Endothelial cell of umbilical vein (primary cell): Measurements from ENCODE around the gene MRPS21. TPM values are rescaled to one million over a fixed set of nuclear protein-coding genes. Genes with fewer than 3 reads are reported as not detected.

ENCODE experiments used
- BruUV-seq: library from RNA; stranded (reverse); fragments of 400-500 nt; replicated peaks from 2 replicates; lab custom pipeline; 2021; lab: Mats Ljungman, UMichigan
- CTCF ChIA-PET: fragments of 300-600, 350-600 bp; sonication (Branson Sonifier 250); formaldehyde crosslinking; loops from one replicate; lab custom pipeline; 2021; ENCODE audit warnings: antibody characterized with exemption, inconsistent platforms; lab: Charles Lee
- POLR2A ChIA-PET: fragments of 300-600, 350-600 bp; sonication (Branson Sonifier 250); formaldehyde crosslinking; loops from one replicate; lab custom pipeline; 2021; ENCODE audit warnings: antibody characterized with exemption, inconsistent platforms; lab: Charles Lee
- DNase-seq: peaks from one replicate; pipeline ENCODE4 v3.0.0-alpha.2; 2011; ENCODE audit warnings: low read depth, low spot score
- FAIRE-seq: peaks from 2 replicates; lab custom pipeline; 2011; peaks lifted over from hg19 to GRCh38; lab: Jason Lieb, UNC
- H2AFZ ChIP-seq: 2 replicates; pipeline ENCODE4 v1.6.0; 2012; ENCODE audit warnings: low read depth, low read length, control low read depth, inconsistent platforms
- H3K27ac ChIP-seq: 2 replicates; pipeline ENCODE4 v1.5.1; 2011; ENCODE audit warnings: low read depth, mild to moderate bottlenecking, control low read depth, low read length, moderate library complexity; ENCODE audit not compliant: insufficient read depth
- H3K27me3 ChIP-seq, 2 experiments: 2 replicates each; pipeline versions ENCODE4 v1.6.0 to v1.6.1; 2011; ENCODE audit warnings: low read length in 2 of 2, mixed read lengths in 1 of 2; ENCODE audit not compliant: control insufficient read depth in 2 of 2, insufficient read depth in 2 of 2
- H3K36me3 ChIP-seq, 2 experiments: 2 replicates in 1 of 2; 3 replicates in 1 of 2; pipeline ENCODE4 v1.5.1; 2011; ENCODE audit warnings: low read length in 2 of 2, mild to moderate bottlenecking in 1 of 2, moderate library complexity in 1 of 2; ENCODE audit not compliant: control insufficient read depth in 2 of 2, insufficient read depth in 2 of 2; ENCODE audit errors: extremely low read depth in 1 of 2
- H3K4me1 ChIP-seq: 3 replicates; pipeline ENCODE4 v1.5.1; 2011; ENCODE audit warnings: mild to moderate bottlenecking, low read length; ENCODE audit not compliant: control insufficient read depth, insufficient read depth; ENCODE audit errors: extremely low read depth
- H3K4me2 ChIP-seq: 2 replicates; pipeline ENCODE4 v1.6.1; 2011; ENCODE audit warnings: low read length, control low read depth, mixed read lengths; ENCODE audit not compliant: insufficient read depth
- H3K4me3 ChIP-seq, 3 experiments: fragments of 200-600 bp in 1 of 3; sonication (generic), shearing (Covaris generic) in 1 of 3; replicated peaks in 1 of 3; 2 replicates each; pipeline ENCODE4 v1.5.1; 2011 to 2016; ENCODE audit warnings: control low read depth in 3 of 3, low read length in 3 of 3, mild to moderate bottlenecking in 2 of 3, inconsistent platforms in 1 of 3, low read depth in 1 of 3, moderate library complexity in 1 of 3; ENCODE audit not compliant: insufficient read depth in 1 of 3
- H3K79me2 ChIP-seq: 2 replicates; pipeline ENCODE4 v1.6.0; 2012; ENCODE audit warnings: low read length, inconsistent platforms; ENCODE audit not compliant: control insufficient read depth, insufficient read depth
- H3K9ac ChIP-seq: replicated peaks from 2 replicates; pipeline ENCODE3; 2011; ENCODE audit warnings: low read length, control low read depth; ENCODE audit not compliant: insufficient read depth; ENCODE audit errors: extremely low read depth
- H3K9me1 ChIP-seq: replicated peaks from 3 replicates; pipeline ENCODE4 v1.6.0; 2011; ENCODE audit warnings: mild to moderate bottlenecking, low read length; ENCODE audit not compliant: control insufficient read depth, insufficient read depth; ENCODE audit errors: extremely low read depth
- H3K9me3 ChIP-seq: replicated peaks from 2 replicates; pipeline ENCODE4 v1.5.1; 2012; ENCODE audit warnings: low read length, inconsistent platforms; ENCODE audit not compliant: control insufficient read depth, insufficient read depth
- H4K20me1 ChIP-seq: replicated peaks from 2 replicates; pipeline ENCODE3; 2011; ENCODE audit warnings: mild to moderate bottlenecking, low read length; ENCODE audit not compliant: control insufficient read depth, insufficient read depth; ENCODE audit errors: extremely low read depth
- CTCF ChIP-seq, 2 donors: IDR thresholded peaks; 1 replicate in 1 of 2; 2 replicates in 1 of 2; pipeline ENCODE4 v1.5.1; 2011; ENCODE audit warnings: low read length in 2 of 2, mild to moderate bottlenecking in 2 of 2, moderate library complexity in 2 of 2, control low read depth in 1 of 2, inconsistent platforms in 1 of 2, low read depth in 1 of 2; ENCODE audit not compliant: insufficient read depth in 1 of 2; ENCODE audit errors: extremely low read depth in 1 of 2
- EZH2 ChIP-seq: IDR thresholded peaks from 2 replicates; pipeline ENCODE4 v1.6.1; 2012; ENCODE audit warnings: borderline replicate concordance, low read depth, mild to moderate bottlenecking, moderate library complexity, low read length, inconsistent platforms; ENCODE audit not compliant: severe bottlenecking
- FOS ChIP-seq: IDR thresholded peaks from 2 replicates; pipeline ENCODE4 v1.6.1; 2011; ENCODE audit warnings: mild to moderate bottlenecking, low read length, moderate library complexity, borderline replicate concordance; ENCODE audit not compliant: insufficient read depth
- GATA2 ChIP-seq: IDR thresholded peaks from 2 replicates; pipeline ENCODE4 v1.7.0; 2011; ENCODE audit warnings: low read depth, mild to moderate bottlenecking, moderate library complexity, mixed read lengths, low read length; ENCODE audit not compliant: insufficient read length, insufficient read depth
- JUN ChIP-seq: IDR thresholded peaks from 2 replicates; pipeline ENCODE4 v1.6.1; 2011; ENCODE audit warnings: borderline replicate concordance, low read depth; ENCODE audit not compliant: insufficient read length, insufficient read depth
- MAX ChIP-seq: IDR thresholded peaks from 2 replicates; pipeline ENCODE4 v1.6.1; 2011; ENCODE audit not compliant: insufficient read depth, insufficient read length
- MYC ChIP-seq: IDR thresholded peaks from one replicate; pipeline ENCODE4 v1.6.1; 2011; ENCODE audit warnings: mild to moderate bottlenecking, low read depth, low read length
- POLR2A ChIP-seq: IDR thresholded peaks from 2 replicates; pipeline ENCODE4 v1.6.1; 2012; ENCODE audit warnings: low read depth, mild to moderate bottlenecking, control low read depth, low read length
- POLR2AphosphoS5 ChIP-seq: IDR thresholded peaks from 2 replicates; pipeline ENCODE4 v1.6.1; 2012; ENCODE audit warnings: low read depth, mild to moderate bottlenecking, control low read depth, low read length, moderate library complexity; ENCODE audit not compliant: insufficient read depth
- dilution Hi-C: fragments of 300-500 bp; cut with MboI; formaldehyde crosslinking; loops from one replicate; pipeline ENCODE4 v1.15.0; 2019; ENCODE audit warnings: low sequenced_read_pairs; ENCODE audit not compliant: extremely low pct_ligation_motif_present
- intact Hi-C: fragments of 100-400 bp; cut with micrococcal nuclease; formaldehyde crosslinking; loops from one replicate; pipeline ENCODE4 v1.10.0; 2022
- polyA plus RNA-seq, 4 experiments: library from polyadenylated mRNA; depleted of rRNA in 3 of 4; stranded (reverse) in 3 of 4; unstranded in 1 of 4; fragments of >200 nt; gene quantifications; 2 replicates each; pipeline versions ENCODE4 v1.2.1 to v1.2.3, GENCODE V29; 2011 to 2012; ENCODE audit warnings: missing spikeins in 1 of 4
- total RNA-seq: library from RNA; stranded (reverse); gene quantifications from 2 replicates; pipeline ENCODE4 v1.2.3, GENCODE V29; 2021

The MRPS21 gene
- total and polyA plus RNA-seq, 2 donors (not counting 3 experiments of a cell fraction or from before 2014, with no cell fraction given) = 63.1 to 76.7 TPM

- Histone ChIP-seq H3K9ac (no peak overlapping the region), H3K4me3 (no peak overlapping the region), H2AFZ (no peak overlapping the region), H3K79me2 (no peaks in the 10 kb centered on the region), H3K9me3 (no peaks in the 10 kb centered on the region), H3K4me1 (peaks cover 2% of the 10 kb centered on the region), H3K9me1 (no peaks in the 10 kb centered on the region), H3K36me3 (peaks cover 3 to 17% of the 10 kb centered on the region in 2 experiments), H4K20me1 (no peaks in the 10 kb centered on the region), H3K27ac (no peak overlapping the region), H3K4me2 (no peak overlapping the region), H3K27me3 (peaks cover 15 to 27% of the 10 kb centered on the region in 2 experiments)
- no TSS peak for BruUV-seq
- dilution Hi-C loops = no loop called here
- FAIRE-seq = no peak
- DNase-seq = no peak
- TF ChIP-seq FOS (no peak), GATA2 (no peak), EZH2 (no peak), POLR2AphosphoS5 (no peak), CTCF (IDR thresholded peaks at IDR 0.05; ENCODE audit: extremely low read depth in 1 of 2, insufficient read depth in 1 of 2, low read depth in 1 of 2, low read length in 2 of 2) (no peak), MYC (no peak), MAX (no peak), POLR2A (no peak), JUN (no peak)
- ChIA-PET CTCF (interaction anchor here (13.2 kb wide), 1 partner anchor 14 kb away, joined by 466 read pairs; the partner anchor contains the start of genes APH1A, C1orf54 and CIART), POLR2A (no interaction called here)
- intact Hi-C loops = no loop called here
Measured at GRCh38 chr1:150261367-150261766, 32.3 kb upstream of the MRPS21 start.
